Lower leg skin (tissue), 3 donors: Measurements from ENCODE around the gene NEK1.

Experiments
- CTCF ChIP-seq, 3 donors: fragments of 450-650 bp; IDR thresholded peaks; one replicate each; pipeline ENCODE4 v1.5.1; 2016; ENCODE audit warnings: antibody characterized with exemption in 3 of 3, mild to moderate bottlenecking in 3 of 3, moderate library complexity in 2 of 3
- POLR2A ChIP-seq, 2 donors: fragments of 450-650 bp; IDR thresholded peaks; one replicate each; pipeline ENCODE4 v1.6.1; 2016 to 2017; ENCODE audit warnings: antibody characterized with exemption in 2 of 2, mild to moderate bottlenecking in 1 of 2, moderate library complexity in 1 of 2

- TF ChIP-seq CTCF (IDR thresholded peaks at IDR 0.05) (no peak), POLR2A (IDR thresholded peaks at IDR 0.05) (no peak)
Observed at GRCh38 chr4:169660929-169661328, 48.5 kb upstream of the NEK1 start.
